K562 (cell line): ENCODE results near the gene UBR4.

Experiments
- CHD1 ChIP-seq: fragments of 200-600 bp; sonication (generic); IDR thresholded peaks from one replicate; pipeline ENCODE4 v1.6.1; 2012; ENCODE audit warnings: mild to moderate bottlenecking, moderate library complexity, low read length, inconsistent platforms
- CTCF ChIP-seq, 3 experiments: IDR thresholded peaks in 2 of 3; conservative IDR thresholded peaks in 1 of 3; 2 replicates each; pipeline ENCODE4 v1.5.1; 2011 to 2012; ENCODE audit warnings: low read length in 3 of 3, mild to moderate bottlenecking in 3 of 3, control low read depth in 2 of 3, improper control_type of control experiment in 1 of 3, inconsistent platforms in 1 of 3, low read depth in 1 of 3, mixed read lengths in 1 of 3, moderate library complexity in 1 of 3; ENCODE audit not compliant: insufficient read depth in 2 of 3
- DLX4 ChIP-seq: fragments of 250-450 bp; sonication (Bioruptor Pico); IDR thresholded peaks from 2 replicates; pipeline ENCODE4 v1.6.1; 2021; ENCODE audit warnings: mild to moderate bottlenecking
- FOXM1 ChIP-seq, 2 experiments: fragments of 450-650 bp in 1 of 2; sonication (generic) in 1 of 2; formaldehyde crosslinking in 1 of 2; IDR thresholded peaks; 2 replicates each; pipeline versions ENCODE4 v1.6.1 to v1.9.0; 2017 to 2022; ENCODE audit warnings: low read depth in 2 of 2, mild to moderate bottlenecking in 2 of 2, missing genetic modification reagents in 1 of 2, moderate library complexity in 1 of 2
- HINFP ChIP-seq: fragments of 450-650 bp; conservative IDR thresholded peaks from 2 replicates; pipeline ENCODE4 v1.6.1; 2016; ENCODE audit warnings: missing genetic modification characterization, low read depth, mild to moderate bottlenecking, control low read depth, missing compliant biosample characterization
- NEUROD1 ChIP-seq: fragments of 150-350 bp; IDR thresholded peaks from 2 replicates; pipeline ENCODE4 v1.6.1; 2014; ENCODE audit warnings: borderline replicate concordance, low read length, low read depth; ENCODE audit not compliant: partially characterized antibody
- POLR2A ChIP-seq: fragments of 450-650 bp; conservative IDR thresholded peaks from 2 replicates; pipeline ENCODE4 v1.6.1; 2016
- POLR2AphosphoS5 ChIP-seq: IDR thresholded peaks from 2 replicates; pipeline ENCODE4 v1.6.1; 2011; ENCODE audit warnings: mild to moderate bottlenecking, low read depth, low read length, moderate library complexity; ENCODE audit not compliant: control insufficient read depth, insufficient read depth
- SAP30 ChIP-seq: fragments of 200-600 bp; sonication (generic); IDR thresholded peaks from 2 replicates; pipeline ENCODE4 v1.6.1; 2012; ENCODE audit warnings: borderline replicate concordance, low read depth, mild to moderate bottlenecking, moderate library complexity, low read length, control low read depth, inconsistent platforms; ENCODE audit not compliant: insufficient read depth, poor library complexity, severe bottlenecking
- SREBF2 ChIP-seq: sonication (generic); formaldehyde crosslinking; IDR thresholded peaks from 2 replicates; pipeline ENCODE4 v1.4.0; 2020; ENCODE audit warnings: mild to moderate bottlenecking, missing genetic modification reagents
- TBP ChIP-seq: optimal IDR thresholded peaks from 2 replicates; pipeline ENCODE3; 2011; ENCODE audit warnings: low read depth, low read length, improper control_type of control experiment
- TRIM24 ChIP-seq, 2 experiments: fragments of 450-650 bp; IDR thresholded peaks; 2 replicates each; pipeline ENCODE4 v1.6.1; 2016
- ZMIZ1 ChIP-seq, 2 experiments: fragments of 150-350 bp in 1 of 2; IDR thresholded peaks; 2 replicates each; pipeline ENCODE4 v1.6.1; 2012 to 2016; ENCODE audit warnings: low read depth in 2 of 2, low read length in 2 of 2, mild to moderate bottlenecking in 1 of 2, moderate library complexity in 1 of 2
- ZNF77 ChIP-seq: fragments of 250-450 bp; sonication (Bioruptor Pico); IDR thresholded peaks from 2 replicates; pipeline ENCODE4 v1.5.0; 2020

- TF ChIP-seq CTCF (IDR thresholded peaks at IDR 0.05 in 2 of 3, conservative IDR thresholded peaks at IDR 0.05 in 1 of 3; ENCODE audit: insufficient read depth in 2 of 3, low read depth in 1 of 3, low read length in 3 of 3) = no peak
- no peak for TF ChIP-seq SAP30
- TF ChIP-seq POLR2A = no peak
- TF ChIP-seq ZNF77 (CRISPR knock-in tag) = no peak
- no peak for TF ChIP-seq HINFP
- TF ChIP-seq CHD1 = no peak
- no peak for TF ChIP-seq TBP
- TF ChIP-seq DLX4 (CRISPR knock-in tag) = no peak
- TF ChIP-seq SREBF2 (CRISPR knock-in tag) = no peak
- TF ChIP-seq ZMIZ1 (IDR thresholded peaks at IDR 0.05; ENCODE audit: low read depth in 2 of 2, low read length in 2 of 2) = no peak
- no peak for TF ChIP-seq NEUROD1
- no peak for TF ChIP-seq FOXM1 (IDR thresholded peaks at IDR 0.05; ENCODE audit: low read depth)
- TF ChIP-seq FOXM1 (CRISPR knock-in tag; IDR thresholded peaks at IDR 0.05; ENCODE audit: low read depth) = no peak
- TF ChIP-seq POLR2AphosphoS5 = no peak
- no peak for TF ChIP-seq TRIM24 (IDR thresholded peaks at IDR 0.05)
Observed at GRCh38 chr1:19049798-19050197, 160.3 kb downstream of the UBR4 start.
